VCaP (cell line): ENCODE data around the gene BRD7.

Source experiments
- H3K27ac ChIP-seq: fragments of 450-650 bp; 2 replicates; pipeline ENCODE4 v1.5.1; 2017
- CTCF ChIP-seq: fragments of 450-650 bp; conservative IDR thresholded peaks from 2 replicates; pipeline ENCODE4 v1.5.1; 2017; ENCODE audit warnings: mild to moderate bottlenecking, moderate library complexity

BRD7 gene

GRCh38 chr16:50309527-50310307 is 59.1 kb downstream of the BRD7 start:
- no peak for TF ChIP-seq CTCF
- no peak overlapping the region for H3K27ac ChIP-seq

- no peak for TF ChIP-seq CTCF
These were observed 59.6 kb downstream of the BRD7 start for GRCh38 chr16:50309156-50309526.

GRCh38 chr16:50308237-50308965 is 60.4 kb downstream of the BRD7 start:
- H3K27ac ChIP-seq: no peak overlapping the region
- TF ChIP-seq CTCF: no peak

More at GRCh38 chr16:50309156-50309526, 59.6 kb downstream of the BRD7 start:
- no peak overlapping the region for H3K27ac ChIP-seq

GRCh38 chr16:50306287-50306686 is 62.5 kb downstream of the BRD7 start:
- no peak overlapping the region for H3K27ac ChIP-seq
- no peak for TF ChIP-seq CTCF

- TF ChIP-seq CTCF: no peak
- no peak overlapping the region for H3K27ac ChIP-seq
These were observed 63.2 kb downstream of the BRD7 start for GRCh38 chr16:50305441-50306061.

GRCh38 chr16:50304467-50305440 is 64.0 kb downstream of the BRD7 start:
- TF ChIP-seq CTCF: no peak
- no peak overlapping the region for H3K27ac ChIP-seq
